Stimulated activated CD4-positive, alpha-beta T cell treated with anti-CD3 and anti-CD28 coated beads, Interleukin-1b, Interleukin-23, amount 100 ng/mL, for 24 hours (primary cell): ENCODE results near the gene ADCY6.
A peak's percentile ranks its signal among the peaks of the same experiment; 100 is the strongest.

Source experiments
- DNase-seq, 4 experiments: peaks; one replicate each; pipeline ENCODE4 v3.0.0-alpha.2; 2020; ENCODE audit warnings: low read depth in 4 of 4, low spot score in 1 of 4

The ADCY6 gene

DNA sequence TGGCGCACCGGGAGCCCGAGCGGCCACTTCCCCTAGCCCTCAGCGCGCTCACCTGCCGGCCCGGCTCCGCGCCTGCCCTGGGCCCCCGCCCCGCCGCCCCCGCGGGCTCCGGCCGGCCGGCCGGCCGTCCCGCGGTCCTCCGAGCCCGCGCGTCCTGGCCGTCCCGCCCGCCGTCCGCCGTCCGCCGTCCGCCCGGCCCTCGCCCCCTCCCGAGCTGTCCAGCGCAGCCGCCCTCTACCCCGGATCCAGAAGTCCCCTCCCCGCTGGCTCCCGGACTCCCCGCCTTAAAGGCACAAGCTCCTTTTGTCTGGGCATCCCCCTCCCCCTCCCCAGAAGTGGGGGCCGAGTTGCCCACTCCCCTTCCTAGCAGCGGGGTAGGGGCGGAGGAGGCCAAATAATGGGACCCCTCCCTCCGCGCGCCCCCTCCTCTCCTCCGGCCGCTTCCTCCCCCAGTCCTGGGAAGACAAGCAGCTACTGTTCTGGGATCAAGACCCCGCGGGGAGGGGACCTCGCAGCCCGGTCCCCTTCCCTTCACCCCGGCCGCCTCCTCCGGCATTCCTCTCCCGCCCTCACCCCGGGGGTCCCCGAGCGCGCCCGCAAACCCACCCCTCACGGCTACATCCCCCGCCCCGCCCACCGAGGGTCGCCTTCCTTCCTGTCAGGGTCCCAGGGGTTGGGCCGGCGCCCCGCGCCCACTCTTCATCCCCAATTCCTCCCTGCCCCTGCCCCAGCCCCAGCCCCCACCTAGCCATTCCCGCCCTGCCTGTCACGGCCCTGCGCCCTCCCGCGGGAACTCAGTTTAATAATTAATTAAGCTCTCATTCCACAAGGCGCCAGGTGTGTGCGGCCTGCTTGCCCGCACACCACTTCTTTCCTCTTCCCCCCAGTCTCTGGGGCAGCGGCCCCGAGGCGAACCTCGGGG lies at the start of gene ADCY6:
TSS of gene ADCY6 (minus strand) at position 236 of the 922 bp plus-strand sequence. CDS start 5,655 bp downstream, outside the sequence.
- DNase-seq, result no peak

DNA sequence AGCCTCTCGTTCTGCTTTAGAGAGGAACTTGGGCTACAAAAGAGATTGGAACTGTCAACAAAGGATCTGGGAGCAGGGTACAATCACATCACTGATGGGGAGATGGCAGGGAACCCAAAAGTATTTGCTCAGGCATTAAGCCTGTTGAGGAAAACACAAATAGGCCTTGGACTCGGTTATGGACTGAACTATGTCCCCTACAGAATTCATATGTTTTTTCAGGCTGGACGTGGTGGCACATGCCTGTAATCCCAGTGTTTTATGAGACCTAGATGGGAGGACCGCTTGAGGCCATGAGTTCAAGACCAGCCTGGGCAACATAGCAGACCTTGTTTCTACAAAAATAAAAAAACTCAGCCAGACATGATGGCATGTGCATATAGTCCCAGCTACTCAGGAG lies 49.2 kb upstream of the ADCY6 start:
- no peak for DNase-seq

DNA sequence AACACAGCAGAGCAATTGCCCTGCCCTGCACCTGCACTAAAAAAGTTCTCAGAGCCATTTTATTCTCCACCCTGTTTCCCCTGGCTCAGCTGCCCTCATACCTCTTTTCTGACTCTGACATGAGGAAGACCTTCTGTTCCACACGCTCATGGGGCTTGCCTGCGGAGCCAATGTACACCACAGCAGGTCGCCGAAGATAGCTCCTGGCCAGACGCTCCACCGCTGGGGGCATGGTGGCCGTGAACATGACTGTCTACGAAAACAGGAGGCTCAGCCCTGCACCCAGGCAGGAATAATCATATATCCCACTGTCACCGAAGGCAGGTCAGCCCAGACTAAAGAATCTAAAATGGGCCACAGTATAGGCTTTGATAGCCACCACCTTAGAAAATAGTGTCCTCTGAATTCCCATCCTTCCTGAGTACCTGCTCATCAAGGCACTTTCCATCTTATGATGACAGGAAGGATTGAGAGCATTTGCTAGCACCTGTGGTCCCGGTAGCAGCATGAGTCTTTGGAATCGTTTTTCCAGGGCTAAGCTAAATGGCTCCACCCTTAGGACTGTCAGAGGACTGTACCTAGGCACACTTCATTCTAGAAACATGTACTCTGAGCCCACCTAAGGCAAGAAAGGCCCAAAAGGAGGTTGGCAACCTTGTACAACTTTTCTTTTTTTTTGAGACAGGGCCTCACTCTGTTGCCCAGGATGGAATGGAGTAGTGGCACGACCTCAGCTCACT lies 43.6 kb upstream of the ADCY6 start:
- DNase-seq, result no peak

DNA sequence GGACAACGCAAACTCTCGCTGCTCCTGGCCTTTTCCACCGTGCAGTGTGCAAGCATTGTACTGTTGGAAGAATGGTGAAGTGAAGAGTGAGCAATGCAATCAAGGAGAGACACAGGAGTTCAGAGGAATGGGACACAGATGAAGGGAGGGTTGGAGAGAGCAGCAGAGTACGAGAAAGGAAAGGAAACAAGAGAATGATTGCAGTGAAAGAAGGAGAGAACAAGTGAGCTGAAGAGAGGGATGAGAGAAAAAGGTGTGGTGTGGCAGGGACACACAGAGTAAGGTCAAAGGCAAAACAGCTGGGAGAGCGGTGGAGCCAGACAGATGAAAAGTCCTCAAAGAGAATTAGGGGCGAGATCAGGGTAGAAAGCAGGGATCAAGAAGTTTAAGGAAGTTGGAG lies 42.4 kb upstream of the ADCY6 start:
- DNase-seq, result no peak

DNA sequence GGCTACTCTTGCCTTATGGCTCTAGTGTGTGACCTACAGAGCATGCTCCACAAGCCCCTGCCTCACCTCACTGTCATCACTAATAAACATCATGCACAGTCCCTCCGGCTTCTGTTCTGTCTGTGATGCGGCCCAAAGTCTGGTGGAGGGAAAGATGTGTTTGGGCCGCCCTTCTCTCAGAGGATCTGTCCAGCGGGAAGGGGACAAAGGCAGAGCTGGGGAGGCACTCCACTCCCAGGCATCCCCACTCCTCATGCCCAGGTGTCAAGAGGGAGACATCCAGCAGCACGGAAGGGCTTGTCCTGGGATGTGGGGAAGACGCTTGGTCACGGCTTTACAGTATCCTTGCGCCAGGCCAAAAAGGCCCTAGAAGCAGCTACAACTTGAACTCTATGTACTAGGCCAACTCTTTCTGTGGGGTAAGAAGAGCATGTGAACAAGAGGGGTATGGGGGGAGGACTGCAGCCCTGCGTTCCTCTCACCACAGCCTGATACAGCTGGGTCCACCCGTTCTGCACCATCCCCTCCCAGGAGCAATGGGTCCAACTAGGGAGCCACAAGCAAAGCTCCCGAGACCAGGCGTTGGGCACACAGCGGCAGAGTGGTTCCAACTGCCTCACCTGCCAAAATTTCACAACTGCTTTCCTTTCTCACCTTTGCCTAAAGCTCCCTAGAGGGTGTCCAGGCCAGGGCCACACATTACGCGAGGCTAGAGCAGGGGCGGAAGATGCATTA lies 40.1 kb upstream of the ADCY6 start:
- no peak for DNase-seq

DNA sequence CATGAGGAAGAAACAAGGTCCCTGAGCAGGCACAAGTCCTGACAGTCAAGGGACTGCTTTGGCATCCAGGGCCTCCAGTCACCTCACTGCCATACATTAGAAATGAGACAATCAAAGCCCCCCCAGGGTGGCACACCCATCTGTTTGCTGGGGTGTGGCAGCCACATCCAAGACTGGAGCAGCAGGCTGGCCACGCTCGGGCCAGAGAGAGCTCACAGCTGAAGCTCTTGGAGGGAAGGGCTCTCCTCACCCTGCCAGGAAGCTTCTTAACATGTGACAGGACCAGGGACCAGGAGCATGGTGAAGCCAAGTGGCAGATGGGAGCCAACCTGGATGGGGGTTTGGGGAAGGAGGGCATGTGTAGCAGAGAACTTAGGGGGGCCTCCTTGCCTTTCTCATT lies 39.4 kb upstream of the ADCY6 start:
- DNase-seq, result no peak

DNA sequence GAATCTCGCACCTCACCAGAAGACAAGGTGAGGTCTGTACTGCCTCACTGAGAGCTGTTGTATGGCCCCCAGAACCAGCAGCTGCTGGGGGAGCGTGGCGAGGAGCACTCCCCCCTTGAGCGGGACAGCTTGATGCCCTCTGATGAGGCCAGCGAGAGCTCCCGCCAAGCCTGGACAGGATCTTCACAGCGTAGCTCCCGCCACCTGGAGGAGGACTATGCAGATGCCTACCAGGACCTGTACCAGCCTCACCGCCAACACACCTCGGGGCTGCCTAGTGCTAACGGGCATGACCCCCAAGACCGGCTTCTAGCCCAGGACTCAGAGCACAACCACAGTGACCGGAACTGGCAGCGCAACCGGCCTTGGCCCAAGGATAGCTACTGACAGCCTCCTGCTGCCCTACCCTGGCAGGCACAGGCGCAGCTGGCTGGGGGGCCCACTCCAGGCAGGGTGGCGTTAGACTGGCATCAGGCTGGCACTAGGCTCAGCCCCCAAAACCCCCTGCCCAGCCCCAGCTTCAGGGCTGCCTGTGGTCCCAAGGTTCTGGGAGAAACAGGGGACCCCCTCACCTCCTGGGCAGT lies 38.7 kb upstream of the ADCY6 start:
- no peak for DNase-seq

DNA sequence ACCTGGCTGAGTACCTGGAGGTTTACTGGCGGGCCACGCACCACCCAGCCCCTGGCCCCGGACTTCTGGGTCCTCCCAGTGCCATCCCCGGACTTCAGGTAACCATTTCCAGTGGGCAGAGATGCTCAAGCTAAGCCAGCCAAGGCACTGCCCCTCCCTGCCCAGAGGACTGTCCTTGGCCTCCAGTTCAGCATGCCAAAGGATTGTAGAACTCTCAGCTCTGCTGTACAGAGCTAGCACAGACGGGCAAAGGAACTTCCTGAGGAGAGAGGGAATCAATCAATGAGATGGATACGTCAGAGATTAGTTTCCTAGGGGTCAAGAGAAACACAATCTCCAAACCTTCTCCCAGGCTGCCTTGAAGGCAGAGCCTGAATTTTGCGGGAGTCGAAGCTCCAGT lies 38.1 kb upstream of the ADCY6 start:
- DNase-seq, result no peak

DNA sequence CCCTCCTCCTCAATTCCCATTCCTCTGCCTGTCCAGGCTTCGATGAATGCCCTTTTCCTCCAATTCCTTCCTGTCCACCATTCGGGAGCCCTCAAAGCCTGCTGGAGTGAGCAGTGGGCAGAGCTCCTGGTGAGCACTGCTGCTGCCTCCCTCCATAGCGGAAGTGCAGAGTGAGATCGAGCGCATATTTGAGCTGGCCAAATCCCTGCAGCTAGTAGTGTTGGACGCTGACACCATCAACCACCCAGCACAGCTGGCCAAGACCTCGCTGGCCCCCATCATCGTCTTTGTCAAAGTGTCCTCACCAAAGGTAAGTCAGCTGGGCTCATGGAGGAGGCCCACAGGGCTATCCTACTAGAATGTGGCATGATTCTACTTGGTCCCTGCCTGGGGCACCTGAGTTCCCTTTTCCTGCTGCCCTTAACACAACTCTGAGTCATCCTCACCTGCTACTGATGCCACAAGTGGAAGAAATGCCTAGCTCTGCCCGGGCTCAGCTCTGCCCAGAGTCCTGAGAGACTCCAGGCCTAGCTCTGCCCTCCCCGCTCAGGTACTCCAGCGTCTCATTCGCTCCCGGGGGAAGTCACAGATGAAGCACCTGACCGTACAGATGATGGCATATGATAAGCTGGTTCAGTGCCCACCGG lies 37.4 kb upstream of the ADCY6 start:
- no peak for DNase-seq

DNA sequence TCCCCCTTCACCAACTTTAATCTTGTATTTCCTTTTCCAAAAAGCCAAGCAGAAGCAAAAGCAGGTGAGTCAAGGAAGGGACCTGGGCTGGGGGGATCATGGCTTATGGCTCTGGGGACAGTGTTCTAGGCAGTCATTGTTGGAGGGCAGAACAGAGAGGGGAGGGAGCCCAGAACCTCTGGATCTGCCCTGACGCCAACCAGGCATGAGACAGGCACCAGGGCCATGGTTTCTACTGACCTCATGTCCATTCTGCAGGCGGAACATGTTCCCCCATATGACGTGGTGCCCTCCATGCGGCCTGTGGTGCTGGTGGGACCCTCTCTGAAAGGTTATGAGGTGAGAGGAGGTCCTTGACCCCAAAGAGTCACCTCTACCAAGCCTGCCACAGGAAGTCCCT lies 36.0 kb upstream of the ADCY6 start:
- no peak for DNase-seq

DNA sequence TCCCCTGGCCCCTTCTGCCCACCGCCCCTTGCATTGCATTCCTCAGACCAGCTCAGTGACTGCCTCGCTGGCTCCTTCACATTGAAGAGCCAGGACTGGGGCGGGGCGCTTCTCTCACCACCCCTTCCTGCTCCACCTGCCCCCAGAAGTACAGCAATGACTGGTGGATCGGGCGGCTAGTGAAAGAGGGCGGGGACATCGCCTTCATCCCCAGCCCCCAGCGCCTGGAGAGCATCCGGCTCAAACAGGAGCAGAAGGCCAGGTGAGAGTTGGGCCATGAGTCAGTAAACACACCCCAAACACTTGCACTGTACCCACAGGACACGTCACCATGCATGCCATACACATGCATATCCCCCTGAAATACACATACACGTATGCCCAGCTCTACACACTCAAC lies 35.2 kb upstream of the ADCY6 start:
- no peak for DNase-seq

DNA sequence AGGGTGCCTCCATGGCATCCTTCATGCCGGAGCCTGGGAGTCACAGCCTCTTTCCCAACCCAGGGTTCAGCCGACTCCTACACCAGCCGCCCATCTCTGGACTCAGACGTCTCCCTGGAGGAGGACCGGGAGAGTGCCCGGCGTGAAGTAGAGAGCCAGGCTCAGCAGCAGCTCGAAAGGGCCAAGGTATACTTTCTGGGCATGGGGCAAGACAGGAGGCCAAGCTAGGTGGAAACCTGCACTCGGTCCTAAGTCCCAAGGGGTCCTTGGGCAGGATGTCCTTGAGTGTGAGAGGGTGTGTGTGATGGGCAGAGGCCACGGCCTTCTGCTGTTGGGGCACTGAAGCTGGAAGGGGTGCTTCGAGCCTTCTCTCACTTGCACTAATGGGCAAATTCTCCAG lies 34.4 kb upstream of the ADCY6 start:
- no peak for DNase-seq

DNA sequence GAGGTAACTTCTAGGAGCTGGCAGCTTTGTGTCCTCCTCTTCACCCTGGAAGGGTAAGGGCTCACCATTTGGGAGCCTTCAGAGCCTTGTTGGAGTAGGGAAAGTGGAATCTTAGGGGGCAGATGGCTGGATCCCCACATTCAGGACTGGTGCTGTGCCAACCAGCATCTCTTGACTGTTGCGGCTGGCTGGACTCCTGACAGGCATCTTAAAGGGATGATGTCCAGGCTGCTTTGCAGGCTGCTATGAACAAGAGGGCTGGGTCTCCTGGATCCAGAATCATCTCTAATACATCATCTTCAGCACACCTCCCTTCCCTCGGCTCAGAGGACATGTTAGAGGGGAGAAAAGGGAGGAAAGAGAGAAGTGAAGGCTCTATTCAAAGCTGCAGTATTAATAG lies 33.8 kb upstream of the ADCY6 start:
- DNase-seq, result no peak

DNA sequence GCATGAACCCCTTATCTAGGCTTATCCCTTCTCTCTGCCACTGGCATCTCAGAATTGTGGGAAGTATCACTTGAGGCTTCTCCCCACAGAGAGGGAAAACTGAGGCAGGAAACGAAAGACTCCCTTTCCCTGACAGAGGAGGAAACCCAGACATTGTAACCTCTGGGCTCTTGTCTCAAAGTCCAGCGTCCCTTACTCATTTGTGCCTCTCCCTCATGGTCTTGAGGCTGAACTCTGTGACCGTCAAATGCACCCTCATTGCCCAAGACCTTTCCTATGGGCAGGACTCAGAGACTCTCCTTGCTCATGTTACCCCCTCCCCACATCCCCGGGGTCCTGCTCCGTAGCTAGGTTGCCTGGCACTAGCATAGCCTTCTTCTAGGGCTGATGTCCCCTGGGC lies 33.2 kb upstream of the ADCY6 start:
- DNase-seq, result no peak

DNA sequence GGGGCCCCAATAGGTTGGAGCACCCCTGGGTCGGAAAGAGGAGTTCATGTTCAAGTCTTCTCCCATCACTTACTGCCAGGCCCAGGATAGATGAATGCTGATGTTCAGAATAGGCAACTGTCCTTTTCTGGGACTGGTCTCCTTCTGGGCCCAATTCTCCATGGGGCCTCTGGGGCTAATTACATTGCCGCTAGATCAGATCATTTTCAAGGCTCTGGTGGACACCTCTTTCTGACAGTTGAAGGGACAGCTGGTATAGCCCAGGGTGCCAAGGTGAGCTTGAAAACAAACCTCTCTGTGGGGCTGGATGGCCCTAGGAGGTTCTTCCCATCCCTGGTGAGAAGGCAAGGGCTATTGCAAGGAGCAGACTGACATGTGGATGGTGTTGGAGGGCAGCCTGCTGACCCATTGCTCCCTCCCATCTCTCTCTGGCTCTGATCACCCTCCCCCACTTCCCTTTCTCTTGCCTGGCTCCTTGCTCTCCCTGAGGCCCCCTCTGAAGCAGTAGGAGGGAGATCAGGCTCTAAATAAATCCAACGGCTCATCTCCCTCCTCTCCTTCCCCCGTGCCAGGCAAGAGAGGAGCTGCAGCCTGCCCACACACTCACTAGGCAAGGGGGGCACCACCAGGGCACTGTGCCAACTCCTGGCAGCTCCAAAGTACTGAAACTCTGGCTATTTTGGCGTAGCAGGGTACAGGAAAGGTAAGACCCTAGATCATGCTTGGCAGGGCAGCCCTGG lies 31.3 kb upstream of the ADCY6 start:
- no peak for DNase-seq

DNA sequence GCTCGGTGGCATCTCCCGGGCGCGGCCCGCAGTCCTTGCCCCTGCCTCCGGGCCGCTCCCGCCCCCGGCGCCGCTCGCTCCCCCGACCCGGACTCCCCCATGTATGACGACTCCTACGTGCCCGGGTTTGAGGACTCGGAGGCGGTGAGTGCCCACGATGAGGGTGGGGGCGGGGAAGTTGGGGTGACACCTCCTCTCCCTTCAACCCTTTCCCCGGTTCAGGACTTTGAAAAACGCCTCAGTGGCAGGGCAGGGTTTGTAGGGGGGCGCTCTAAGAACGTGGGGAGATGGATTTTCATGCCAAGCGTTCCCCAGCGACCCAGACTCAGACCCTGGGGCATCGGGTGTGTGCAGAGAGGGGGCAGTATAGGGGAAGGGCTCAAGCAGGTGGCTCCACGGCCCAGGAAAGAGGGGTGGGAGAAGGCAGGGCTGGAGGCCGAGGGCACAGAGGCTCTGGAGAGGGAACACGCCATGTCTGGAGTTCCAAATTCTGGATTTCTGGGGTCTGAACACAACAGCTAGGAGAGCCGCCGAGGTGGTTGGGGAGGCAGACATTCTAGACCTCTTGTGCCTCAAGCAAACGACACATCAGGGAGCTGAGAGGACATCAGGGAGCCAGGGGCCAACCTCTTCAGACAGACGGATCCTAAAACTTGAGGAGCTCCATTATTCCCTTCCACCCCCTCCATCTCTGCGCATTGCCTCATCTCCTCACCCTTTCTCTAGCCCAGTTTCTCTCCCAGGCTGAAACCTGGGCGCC lies 30.1 kb upstream of the ADCY6 start:
- DNase-seq, result no peak

DNA sequence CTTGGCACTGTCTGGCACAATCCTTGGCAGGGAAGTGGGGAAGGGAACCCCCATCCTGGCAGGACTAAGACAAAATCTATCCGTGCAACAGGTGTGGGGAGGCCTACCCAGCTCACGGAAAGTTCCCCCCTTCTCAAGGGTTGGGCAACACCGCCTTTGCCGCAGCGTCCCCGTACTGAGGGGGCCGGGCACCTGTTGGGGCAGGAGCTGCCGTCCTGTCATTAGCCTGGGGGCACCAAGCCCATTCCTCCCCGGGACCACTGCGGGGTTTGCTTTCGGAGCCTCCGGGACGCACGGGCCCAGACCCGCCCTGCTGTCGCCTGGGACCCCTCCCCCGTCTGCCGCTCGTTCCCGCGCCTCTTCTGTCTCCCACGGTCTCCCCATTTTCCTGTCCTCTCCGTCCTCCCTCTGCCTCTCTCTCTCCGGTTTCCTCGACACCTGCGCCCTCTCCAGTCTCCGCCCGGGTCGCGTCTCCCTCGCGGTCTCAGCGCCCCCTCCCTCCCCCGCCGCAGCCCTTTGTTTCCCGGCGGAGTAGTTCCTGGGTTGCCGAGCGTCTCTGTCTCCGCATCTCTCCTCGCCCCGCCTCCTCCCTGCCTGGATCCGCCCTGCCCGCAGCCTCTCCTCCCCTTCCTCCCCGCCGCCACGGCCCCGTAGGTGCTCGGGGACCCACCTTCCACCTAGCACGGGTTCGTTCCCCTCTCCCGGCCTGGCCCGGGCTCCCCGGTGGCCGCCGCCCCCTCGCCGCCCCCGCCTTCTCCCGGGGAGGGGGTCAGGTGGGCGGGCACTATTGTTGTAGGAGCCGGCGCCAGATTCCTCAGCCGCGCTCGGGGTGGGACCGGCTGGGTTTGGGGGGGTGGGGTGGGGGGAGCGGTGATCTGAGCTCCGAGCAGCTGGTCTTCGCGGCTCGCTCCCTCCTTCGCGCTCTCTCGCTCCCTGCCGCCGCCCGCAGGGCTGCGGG lies 29.3 kb upstream of the ADCY6 start, which contains the start of gene CACNB3:
TSS of gene CACNB3 (plus strand) at position 624 of the 958 bp plus-strand sequence. CDS start 434 bp downstream, outside the sequence.
- peak; percentile 38 to 72 (median 61) for DNase-seq
